Fibroblast of lung (primary cell): ENCODE data around the gene CALD1. TPM values are rescaled to one million over a fixed set of nuclear protein-coding genes. Genes with fewer than 3 reads are reported as not detected.

Source experiments
- DNase-seq, 2 donors: peaks; one replicate each; pipeline versions ENCODE4 v3.0.0 to v3.0.0-alpha.2; 2010; ENCODE audit warnings: low read depth in 2 of 2
- H2AFZ ChIP-seq: 2 replicates; pipeline ENCODE4 v1.5.1; 2012; ENCODE audit warnings: low read length, control low read depth, inconsistent platforms
- H3K27ac ChIP-seq: 2 replicates; pipeline ENCODE4 v1.5.1; 2011; ENCODE audit warnings: low read length, control low read depth; ENCODE audit not compliant: insufficient read depth
- H3K27me3 ChIP-seq: 2 replicates; pipeline ENCODE4 v1.5.1; 2011; ENCODE audit warnings: mild to moderate bottlenecking, low read length; ENCODE audit not compliant: control insufficient read depth, insufficient read depth
- H3K36me3 ChIP-seq: 2 replicates; pipeline ENCODE4 v1.5.1; 2011; ENCODE audit warnings: low read length; ENCODE audit not compliant: control insufficient read depth, insufficient read depth
- H3K4me1 ChIP-seq: 2 replicates; pipeline ENCODE4 v1.5.1; 2011; ENCODE audit warnings: low read length; ENCODE audit not compliant: control insufficient read depth, insufficient read depth; ENCODE audit errors: extremely low read depth
- H3K4me2 ChIP-seq: 2 replicates; pipeline ENCODE4 v1.5.1; 2011; ENCODE audit warnings: low read length, control low read depth; ENCODE audit not compliant: insufficient read depth; ENCODE audit errors: extremely low read depth
- H3K4me3 ChIP-seq, 4 experiments: fragments of 200-600 bp in 1 of 4; sonication (generic) in 1 of 4; replicated peaks in 1 of 4; 2 replicates each; pipeline ENCODE4 v1.5.1; 2011 to 2016; ENCODE audit warnings: low read length in 4 of 4, low read depth in 3 of 4, mild to moderate bottlenecking in 3 of 4, control low read depth in 2 of 4, inconsistent platforms in 1 of 4, mixed read lengths in 1 of 4; ENCODE audit not compliant: insufficient read depth in 1 of 4; ENCODE audit errors: control extremely low read depth in 1 of 4
- H3K79me2 ChIP-seq: 2 replicates; pipeline ENCODE4 v1.5.1; 2012; ENCODE audit warnings: mild to moderate bottlenecking, low read length, inconsistent platforms; ENCODE audit not compliant: control insufficient read depth, insufficient read depth
- H3K9ac ChIP-seq: 2 replicates; pipeline ENCODE4 v1.5.1; 2011; ENCODE audit warnings: mild to moderate bottlenecking, low read length, control low read depth; ENCODE audit not compliant: insufficient read depth
- H3K9me3 ChIP-seq: 2 replicates; pipeline ENCODE4 v1.5.1; 2012; ENCODE audit warnings: low read depth, low read length; ENCODE audit not compliant: control insufficient read depth, insufficient read depth
- H4K20me1 ChIP-seq: 2 replicates; pipeline ENCODE4 v1.5.1; 2011; ENCODE audit warnings: low read length; ENCODE audit not compliant: control insufficient read depth, insufficient read depth; ENCODE audit errors: extremely low read depth
- CTCF ChIP-seq, 2 donors: IDR thresholded peaks in 1 of 2; conservative IDR thresholded peaks in 1 of 2; 1 replicate in 1 of 2; 2 replicates in 1 of 2; pipeline ENCODE4 v1.5.1; 2011 to 2012; ENCODE audit warnings: low read length in 2 of 2, control low read depth in 1 of 2, inconsistent platforms in 1 of 2, low read depth in 1 of 2, mild to moderate bottlenecking in 1 of 2
- EZH2 ChIP-seq: IDR thresholded peaks from 2 replicates; pipeline ENCODE4 v1.5.1; 2012; ENCODE audit warnings: low read length, control low read depth, mild to moderate bottlenecking; ENCODE audit errors: missing control alignments
- polyA plus RNA-seq, 2 donors: library from polyadenylated mRNA; depleted of rRNA in 1 of 2; stranded (reverse) in 1 of 2; unstranded in 1 of 2; fragments of >200 nt; gene quantifications; 2 replicates each; pipeline ENCODE4 v1.2.1, GENCODE V29; 2011 to 2012; ENCODE audit warnings: missing spikeins in 1 of 2
- total RNA-seq: library from RNA; depleted of rRNA; stranded (reverse); fragments of >200 nt; gene quantifications from 2 replicates; pipeline ENCODE4 v1.2.1, GENCODE V29; 2014

The CALD1 gene
- total and polyA plus RNA-seq, 2 donors (not counting 1 experiment from before 2014, with no cell fraction given) = 343 to 1,187 TPM

GRCh38 chr7:134894928-134895327 is 115.5 kb downstream of the CALD1 start:
- Histone ChIP-seq H3K27me3 (no peaks in the 10 kb centered on the region), H3K4me3 (no peak overlapping the region), H3K79me2 (peaks cover 75% of the 10 kb centered on the region), H3K27ac (no peak overlapping the region), H2AFZ (no peak overlapping the region), H3K9me3 (no peaks in the 10 kb centered on the region), H3K4me1 (peaks cover 10% of the 10 kb centered on the region), H4K20me1 (no peaks in the 10 kb centered on the region), H3K9ac (no peak overlapping the region), H3K36me3 (no peaks in the 10 kb centered on the region), H3K4me2 (no peak overlapping the region)
- DNase-seq = no peak
- TF ChIP-seq CTCF (conservative IDR thresholded peaks at IDR 0.05 in 1 of 2, IDR thresholded peaks at IDR 0.05 in 1 of 2; ENCODE audit: low read depth in 1 of 2, low read length in 2 of 2) (no peak), EZH2 (no peak)

- TF ChIP-seq EZH2 = no peak
- no peak for TF ChIP-seq CTCF (conservative IDR thresholded peaks at IDR 0.05 in 1 of 2, IDR thresholded peaks at IDR 0.05 in 1 of 2; ENCODE audit: low read depth in 1 of 2, low read length in 2 of 2)
- Histone ChIP-seq H3K4me2 (no peak overlapping the region), H4K20me1 (no peaks in the 10 kb centered on the region), H3K9ac (no peak overlapping the region), H3K27me3 (no peaks in the 10 kb centered on the region), H3K9me3 (no peaks in the 10 kb centered on the region), H3K36me3 (no peaks in the 10 kb centered on the region), H2AFZ (no peak overlapping the region), H3K4me3 (no peak overlapping the region), H3K79me2 (peaks cover 82% of the 10 kb centered on the region), H3K27ac (no peak overlapping the region), H3K4me1 (peaks cover 5% of the 10 kb centered on the region)
- DNase-seq = no peak
These were observed 116.6 kb downstream of the CALD1 start for GRCh38 chr7:134896073-134896472.

DNA sequence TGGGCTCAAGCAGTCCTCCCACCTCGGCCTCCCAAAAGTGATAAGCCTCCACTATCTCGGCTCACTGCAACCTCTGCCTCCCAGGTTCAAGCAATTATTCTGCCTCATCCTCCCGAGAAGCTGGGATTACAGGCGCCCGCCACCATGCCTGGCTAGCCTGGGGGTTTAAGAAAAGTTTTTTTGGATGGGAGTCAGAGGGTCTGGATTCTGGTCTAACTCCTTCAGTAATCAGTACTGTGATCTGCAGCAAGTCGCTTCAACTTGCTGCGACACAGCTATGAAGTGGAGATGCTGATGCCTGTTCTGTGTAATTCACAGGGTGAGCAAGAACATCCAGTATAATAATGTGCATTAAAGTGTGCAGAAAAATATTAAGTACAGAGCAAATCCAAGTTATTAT is 118.5 kb downstream of the CALD1 start:
- TF ChIP-seq EZH2 = no peak
- no peak for TF ChIP-seq CTCF (conservative IDR thresholded peaks at IDR 0.05 in 1 of 2, IDR thresholded peaks at IDR 0.05 in 1 of 2; ENCODE audit: low read depth in 1 of 2, low read length in 2 of 2)
- H3K4me2 ChIP-seq = no peak overlapping the region
- H4K20me1 ChIP-seq = no peaks in the 10 kb centered on the region
- no peak for DNase-seq
- H3K4me1 ChIP-seq = peaks cover 5% of the 10 kb centered on the region
- H3K27me3 ChIP-seq = no peaks in the 10 kb centered on the region
- no peaks in the 10 kb centered on the region for H3K36me3 ChIP-seq
- H3K4me3 ChIP-seq = no peak overlapping the region
- no peak overlapping the region for H2AFZ ChIP-seq
- H3K9me3 ChIP-seq = no peaks in the 10 kb centered on the region
- peaks cover 86% of the 10 kb centered on the region for H3K79me2 ChIP-seq
- no peak overlapping the region for H3K27ac ChIP-seq
- H3K9ac ChIP-seq = no peak overlapping the region
